HEK293 (cell line): ENCODE measurements around the gene CEPT1.

Experiments
- CTCF ChIA-PET: fragments of 350-600 bp; formaldehyde crosslinking; extraction: SDS; loops from one replicate; lab custom pipeline; 2021; ENCODE audit warnings: antibody characterized with exemption; lab: Yijun Ruan, JAX
- POLR2A ChIA-PET: fragments of 300-600 bp; formaldehyde crosslinking; extraction: SDS; loops from one replicate; lab custom pipeline; 2020; ENCODE audit warnings: antibody characterized with exemption, inconsistent platforms; lab: Yijun Ruan, JAX
- H3K27ac ChIP-seq: fragments of 200-500 bp; sonication (Bioruptor generic); 2 replicates; pipeline ENCODE4 v1.5.1; 2014; ENCODE audit warnings: low read depth, low read length, control low read depth, inconsistent platforms; ENCODE audit errors: extremely low read depth
- H3K36me3 ChIP-seq, 2 experiments: fragments of 200-500 bp in 1 of 2; sonication (Bioruptor generic) in 1 of 2; 1 replicate in 1 of 2; 2 replicates in 1 of 2; pipeline ENCODE4 v1.5.1; 2014 to 2017; ENCODE audit warnings: inconsistent platforms in 2 of 2, low read length in 2 of 2; ENCODE audit not compliant: control insufficient read depth in 2 of 2, insufficient read depth in 1 of 2
- H3K4me1 ChIP-seq: fragments of 200-500 bp; sonication (Bioruptor generic); 2 replicates; pipeline ENCODE4 v1.5.1; 2014; ENCODE audit warnings: mild to moderate bottlenecking, low read length, inconsistent platforms; ENCODE audit not compliant: control insufficient read depth, insufficient read depth
- H3K4me3 ChIP-seq: 2 replicates; pipeline ENCODE4 v1.5.1; 2011; ENCODE audit warnings: low read depth, mild to moderate bottlenecking, control low read depth, low read length, moderate library complexity
- H3K9me3 ChIP-seq: fragments of 200-500 bp; sonication (Bioruptor generic); 2 replicates; pipeline ENCODE4 v1.5.1; 2014; ENCODE audit warnings: low read depth, low read length, inconsistent platforms; ENCODE audit not compliant: control insufficient read depth, insufficient read depth
- BCL6B ChIP-seq: fragments of 450-650 bp; formaldehyde crosslinking; IDR thresholded peaks from 2 replicates; pipeline ENCODE4 v1.5.1; 2017; ENCODE audit warnings: missing biosample characterization, missing genetic modification characterization
- ELK4 ChIP-seq: IDR thresholded peaks from 2 replicates; pipeline ENCODE4 v1.6.1; 2011; ENCODE audit warnings: mild to moderate bottlenecking, low read depth, low read length, borderline replicate concordance
- HOXD13 ChIP-seq: sonication (generic); formaldehyde crosslinking; IDR thresholded peaks from 2 replicates; pipeline ENCODE4 v1.8.0; 2022; ENCODE audit warnings: missing genetic modification reagents, borderline replicate concordance
- KLF8 ChIP-seq: fragments of 450-650 bp; formaldehyde crosslinking; IDR thresholded peaks from 2 replicates; pipeline ENCODE4 v1.5.1; 2016; ENCODE audit warnings: missing biosample characterization, missing genetic modification characterization
- OSR2 ChIP-seq: fragments of 450-650 bp; formaldehyde crosslinking; IDR thresholded peaks from 2 replicates; pipeline ENCODE4 v1.5.1; 2016; ENCODE audit warnings: missing biosample characterization, missing genetic modification characterization
- OVOL3 ChIP-seq: fragments of 450-650 bp; formaldehyde crosslinking; IDR thresholded peaks from 2 replicates; pipeline ENCODE4 v1.5.1; 2016; ENCODE audit warnings: missing biosample characterization, missing genetic modification characterization
- PRDM2 ChIP-seq: fragments of 450-650 bp; formaldehyde crosslinking; IDR thresholded peaks from 2 replicates; pipeline ENCODE4 v1.5.1; 2016; ENCODE audit warnings: missing biosample characterization, missing genetic modification characterization, borderline replicate concordance
- TCF7L2 ChIP-seq: IDR thresholded peaks from 2 replicates; pipeline ENCODE4 v1.6.1; 2011; ENCODE audit warnings: low read depth, mild to moderate bottlenecking, inconsistent platforms, low read length, moderate library complexity, borderline replicate concordance
- ZBTB1 ChIP-seq: fragments of 450-650 bp; formaldehyde crosslinking; IDR thresholded peaks from 2 replicates; pipeline ENCODE4 v1.5.1; 2016; ENCODE audit warnings: missing biosample characterization, missing genetic modification characterization
- ZBTB17 ChIP-seq: fragments of 450-650 bp; formaldehyde crosslinking; IDR thresholded peaks from 2 replicates; pipeline ENCODE4 v1.5.1; 2016; ENCODE audit warnings: missing biosample characterization, missing genetic modification characterization
- ZFP37 ChIP-seq: fragments of 450-650 bp; formaldehyde crosslinking; IDR thresholded peaks from 2 replicates; pipeline ENCODE4 v1.5.1; 2016; ENCODE audit warnings: missing biosample characterization, missing genetic modification characterization
- ZFP41 ChIP-seq: fragments of 450-650 bp; formaldehyde crosslinking; IDR thresholded peaks from 2 replicates; pipeline ENCODE4 v1.5.1; 2016; ENCODE audit warnings: missing biosample characterization, missing genetic modification characterization, borderline replicate concordance
- ZNF169 ChIP-seq: fragments of 450-650 bp; formaldehyde crosslinking; IDR thresholded peaks from 2 replicates; pipeline ENCODE4 v1.5.1; 2016; ENCODE audit warnings: missing biosample characterization, missing genetic modification characterization
- ZNF174 ChIP-seq: fragments of 450-650 bp; formaldehyde crosslinking; IDR thresholded peaks from 2 replicates; pipeline ENCODE4 v1.5.0; 2017; ENCODE audit warnings: missing biosample characterization, mild to moderate bottlenecking, missing genetic modification characterization
- ZNF175 ChIP-seq: fragments of 450-650 bp; formaldehyde crosslinking; IDR thresholded peaks from 2 replicates; pipeline ENCODE4 v1.5.1; 2016; ENCODE audit warnings: missing biosample characterization, missing genetic modification characterization
- ZNF248 ChIP-seq: fragments of 450-650 bp; formaldehyde crosslinking; IDR thresholded peaks from 2 replicates; pipeline ENCODE4 v1.5.1; 2017; ENCODE audit warnings: missing biosample characterization, missing genetic modification characterization
- ZNF266 ChIP-seq: fragments of 450-650 bp; formaldehyde crosslinking; IDR thresholded peaks from 2 replicates; pipeline ENCODE4 v1.5.1; 2016; ENCODE audit warnings: missing biosample characterization, missing genetic modification characterization, low read depth
- ZNF280C ChIP-seq: fragments of 450-650 bp; formaldehyde crosslinking; IDR thresholded peaks from 2 replicates; pipeline ENCODE4 v1.5.1; 2016; ENCODE audit warnings: missing biosample characterization, missing genetic modification characterization
- ZNF362 ChIP-seq: fragments of 450-650 bp; formaldehyde crosslinking; IDR thresholded peaks from 2 replicates; pipeline ENCODE4 v1.5.1; 2016; ENCODE audit warnings: missing biosample characterization, missing genetic modification characterization
- ZNF473 ChIP-seq: fragments of 450-650 bp; formaldehyde crosslinking; IDR thresholded peaks from 2 replicates; pipeline ENCODE4 v1.5.1; 2017; ENCODE audit warnings: missing biosample characterization, missing genetic modification characterization
- ZNF596 ChIP-seq: fragments of 450-650 bp; IDR thresholded peaks from 2 replicates; pipeline ENCODE4 v1.5.0; 2018; ENCODE audit warnings: missing biosample characterization, mild to moderate bottlenecking, missing genetic modification characterization, moderate library complexity
- ZNF677 ChIP-seq: fragments of 450-650 bp; IDR thresholded peaks from 2 replicates; pipeline ENCODE4 v1.5.0; 2018; ENCODE audit warnings: missing biosample characterization, mild to moderate bottlenecking, missing genetic modification characterization, moderate library complexity
- ZNF792 ChIP-seq: fragments of 450-650 bp; formaldehyde crosslinking; IDR thresholded peaks from 2 replicates; pipeline ENCODE4 v1.5.1; 2016; ENCODE audit warnings: missing biosample characterization, missing genetic modification characterization

CEPT1 gene

GRCh38 chr1:111129376-111129775, 10.6 kb upstream of the CEPT1 start (continued):
- TF ChIP-seq PRDM2 (tag by site-specific recombination) (no peak), ELK4 (no peak), ZNF169 (tag by site-specific recombination) (no peak), ZNF473 (tag by site-specific recombination) (no peak), ZFP37 (tag by site-specific recombination) (no peak), ZBTB17 (tag by site-specific recombination) (no peak), ZBTB1 (no peak)

GRCh38 chr1:111131693-111132092, 8.3 kb upstream of the CEPT1 start:
- H3K27ac ChIP-seq: no peak overlapping the region
- peaks cover 14 to 56% of the 10 kb centered on the region in 2 experiments for H3K36me3 ChIP-seq
- no peaks in the 10 kb centered on the region for H3K9me3 ChIP-seq
- TF ChIP-seq ZNF248 (tag by site-specific recombination) (no peak), ZNF280C (tag by site-specific recombination) (no peak), ZBTB1 (no peak), ZNF266 (tag by site-specific recombination) (no peak)
- no peak overlapping the region for H3K4me3 ChIP-seq
- H3K4me1 ChIP-seq: no peaks in the 10 kb centered on the region
- CTCF ChIA-PET: no interaction called here
- POLR2A ChIA-PET: interaction anchor here (1.3 kb wide), 1 partner anchor 13 kb away, joined by 3 read pairs; no protein-coding TSS in a partner anchor

GRCh38 chr1:111133866-111134265, 6.2 kb upstream of the CEPT1 start:
- Histone ChIP-seq H3K9me3 (no peaks in the 10 kb centered on the region), H3K36me3 (peaks cover 7 to 55% of the 10 kb centered on the region in 2 experiments; a peak in 2 of 3 replicates), H3K4me3 (no peak overlapping the region), H3K27ac (no peak overlapping the region), H3K4me1 (peaks cover 2% of the 10 kb centered on the region; the same call in 1 of the 2 replicates)
- ChIA-PET POLR2A (no interaction called here), CTCF (no interaction called here)
- TF ChIP-seq HOXD13 (CRISPR knock-in tag) (no peak), ZNF362 (tag by site-specific recombination) (no peak), ZNF596 (no peak), ZNF677 (tag by site-specific recombination) (no peak), ZFP41 (tag by site-specific recombination) (no peak), OSR2 (no peak), ZNF174 (tag by site-specific recombination) (no peak), TCF7L2 (no peak), ZNF266 (tag by site-specific recombination) (no peak), BCL6B (tag by site-specific recombination) (no peak), ZNF792 (tag by site-specific recombination) (no peak), KLF8 (no peak), ZNF175 (no peak), OVOL3 (tag by site-specific recombination) (no peak)
